ENCODE data around the gene FAM200C. TPM values are rescaled to one million over a fixed set of nuclear protein-coding genes. Genes with fewer than 3 reads are reported as not detected.

The FAM200C gene
- total and polyA plus RNA-seq, 2 of the 13 experiments (the other 11 are each of a cell fraction or from before 2014, with no cell fraction given): 3.2 to 4.7 TPM

GRCh38 chr5:160421625-160422258 is 21.9 kb upstream of the FAM200C start, which contains the start of gene PTTG1 (continued):
- TF ChIP-seq ARID4A (CRISPR knock-in tag; IDR thresholded peaks at IDR 0.05; ENCODE audit: borderline replicate concordance) (peak; percentile 83), REL (CRISPR knock-in tag; conservative IDR thresholded peaks at IDR 0.05) (0 out of 2 replicates have a peak, but pooled peaks have one; percentile 59), ZNF772 (CRISPR knock-in tag; IDR thresholded peaks at IDR 0.05) (no peak), PRDM15 (CRISPR knock-in tag; IDR thresholded peaks at IDR 0.05) (no peak), GMEB1 (CRISPR knock-in tag; IDR thresholded peaks at IDR 0.05; ENCODE audit: borderline replicate concordance) (peak; percentile 33; the same call in 1 of the 2 replicates), ZNF687 (CRISPR knock-in tag; IDR thresholded peaks at IDR 0.05) (peak; percentile 68), MTA3 (CRISPR knock-in tag; IDR thresholded peaks at IDR 0.05) (no peak), MYPOP (CRISPR knock-in tag; IDR thresholded peaks at IDR 0.05) (peak; percentile 65; the same call in 1 of the 2 replicates), YEATS4 (CRISPR knock-in tag; IDR thresholded peaks at IDR 0.05; ENCODE audit: borderline replicate concordance) (peak; percentile 27; the same call in 1 of the 2 replicates), ZNF337 (CRISPR knock-in tag; IDR thresholded peaks at IDR 0.05; ENCODE audit: borderline replicate concordance, low read depth) (no peak), FOXA3 (CRISPR knock-in tag; IDR thresholded peaks at IDR 0.05) (no peak), ZNF232 (CRISPR knock-in tag; IDR thresholded peaks at IDR 0.05; ENCODE audit: borderline replicate concordance) (peak; percentile 54; the same call in 1 of the 2 replicates), KMT2A (CRISPR knock-in tag; IDR thresholded peaks at IDR 0.05) (peak; percentile 68)

All from HepG2 (cell line).